Measurements from ENCODE around the gene FAM199X. TPM values are rescaled to one million over a fixed set of nuclear protein-coding genes. Genes with fewer than 3 reads are reported as not detected.

The FAM199X gene
- total RNA-seq, 1 donor from 2014 or later, result 15.0 TPM

Other genes starting within 250 kb of the FAM199X start
- 7.9 TPM for gene TMSB15B, start 203.8 kb upstream of the FAM199X start, total RNA-seq
- not detected for gene H2BW1, start 152.7 kb upstream of the FAM199X start, total RNA-seq
- gene H2BW2, start 126.5 kb upstream of the FAM199X start, total RNA-seq, result not detected
- 4.7 TPM for gene TMSB15C, start 90.2 kb upstream of the FAM199X start, total RNA-seq
- gene ZCCHC18, start 53.9 kb upstream of the FAM199X start, total RNA-seq, result 1.2 TPM
- 43.0 TPM for gene SLC25A53, start 9.4 kb upstream of the FAM199X start, total RNA-seq
- not detected for gene ESX1, start 88.5 kb downstream of the FAM199X start, total RNA-seq